HG02981 (cell line): ENCODE data around the gene RHBG.
"Not testable (repeated sequence)": the region's sequence is repeated elsewhere in the genome, so short reads cannot be mapped to it uniquely, and the experiment has no call there.

Experiments used
- ATAC-seq: cut with Tn5 transposase; IDR thresholded peaks from one replicate; pipeline ENCODE4 v1.9.1; 2021; ENCODE audit warnings: mild to moderate bottlenecking, moderate library complexity; ENCODE audit not compliant: unreplicated experiment

The RHBG gene

DNA sequence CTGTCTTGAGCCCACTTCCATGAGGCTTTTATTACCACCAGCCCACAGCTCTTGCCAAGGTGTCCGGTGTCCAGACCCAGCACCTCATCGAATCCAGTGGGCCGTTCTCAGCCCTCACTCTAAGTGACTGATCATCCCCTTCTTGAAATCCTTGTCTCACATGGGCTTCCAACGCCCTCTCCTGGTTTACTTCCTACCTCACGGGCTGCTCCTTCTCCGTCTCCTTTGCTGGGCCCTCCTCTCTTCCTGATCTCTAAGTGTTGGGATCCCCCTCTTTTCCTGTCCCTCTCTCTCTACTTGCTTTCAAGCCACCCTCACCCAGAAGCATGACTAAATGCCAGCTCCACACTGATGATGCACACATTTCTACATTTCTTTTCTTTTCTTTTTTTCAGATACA, 9.0 kb upstream of the RHBG start:
- ATAC-seq = no peak

DNA sequence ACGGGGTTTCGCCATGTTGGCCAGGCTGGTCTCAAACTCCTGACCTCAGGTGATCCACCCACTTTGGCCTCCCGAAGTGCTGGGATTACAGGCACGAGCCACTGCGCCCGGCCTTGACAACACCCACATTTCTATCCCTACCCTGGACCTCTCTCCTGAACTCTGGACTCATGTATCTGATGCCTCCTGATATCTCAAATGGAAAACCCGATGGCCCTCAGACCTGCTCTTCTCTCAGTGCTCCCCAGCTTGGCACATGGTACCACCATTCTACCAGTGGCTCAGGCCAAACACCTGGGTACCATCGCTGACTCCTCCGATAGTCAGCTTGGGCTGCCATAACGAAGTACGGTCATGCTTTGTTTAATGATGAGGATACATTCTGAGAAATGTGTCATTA, 8.5 kb upstream of the RHBG start:
- ATAC-seq = no peak

DNA sequence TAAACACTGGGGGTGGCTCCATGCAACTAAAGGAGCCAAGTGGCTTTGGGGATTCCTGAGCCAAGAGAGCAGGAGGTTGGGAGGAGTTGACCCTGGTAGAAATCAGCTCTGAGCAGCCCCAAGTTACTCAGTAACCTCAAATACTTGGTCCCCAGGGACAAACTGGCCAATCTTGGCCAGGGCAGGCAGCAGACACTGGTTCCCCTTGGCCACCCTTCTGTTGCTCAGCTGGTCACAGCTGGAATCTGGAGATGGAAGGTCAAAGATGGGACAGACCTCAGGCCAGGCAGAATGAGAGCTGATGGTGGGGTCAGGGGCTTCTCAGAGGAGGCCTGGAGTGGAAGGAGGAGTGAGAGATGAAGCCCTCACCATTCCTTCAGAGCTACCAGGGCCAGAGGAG, 3.3 kb upstream of the RHBG start:
- ATAC-seq = no peak

DNA sequence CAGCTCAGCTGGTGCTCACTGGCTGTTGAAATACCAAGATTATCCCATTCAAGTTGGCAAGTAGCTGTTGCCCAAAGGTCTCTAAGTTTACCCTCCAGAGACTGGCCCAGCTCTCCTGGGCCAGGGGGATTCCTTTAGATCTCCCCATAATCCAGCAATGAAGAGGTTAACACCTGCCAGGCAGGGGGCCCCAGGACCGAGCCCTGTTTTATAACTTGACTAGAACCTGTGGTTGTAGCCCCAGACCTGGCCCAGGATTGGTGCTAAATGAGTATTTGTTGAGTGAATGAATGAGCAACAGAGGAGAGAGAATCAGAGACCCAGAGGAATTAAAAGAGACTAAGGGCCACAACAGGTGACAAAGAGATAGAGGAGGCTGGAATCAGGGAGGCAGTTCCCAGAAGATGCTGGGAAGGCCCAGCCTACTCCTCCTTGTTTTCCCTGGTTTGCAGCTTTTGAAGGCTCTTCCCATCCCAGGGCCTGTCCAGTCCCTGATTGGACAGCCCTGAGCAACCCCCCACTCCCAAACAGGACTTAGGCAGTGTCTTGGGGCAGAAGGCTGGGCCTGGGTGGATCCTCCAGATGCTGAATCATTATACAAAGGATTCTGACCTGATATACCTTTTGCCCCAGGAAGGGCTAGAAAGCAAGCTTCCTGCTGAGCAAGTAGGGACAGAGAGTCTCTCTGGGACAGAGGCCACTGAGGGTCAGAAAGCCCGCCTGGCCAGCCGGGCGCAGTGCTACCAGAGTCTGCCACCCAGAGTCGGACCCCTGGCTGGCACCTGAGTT, 2.4 kb upstream of the RHBG start:
- no peak for ATAC-seq

DNA sequence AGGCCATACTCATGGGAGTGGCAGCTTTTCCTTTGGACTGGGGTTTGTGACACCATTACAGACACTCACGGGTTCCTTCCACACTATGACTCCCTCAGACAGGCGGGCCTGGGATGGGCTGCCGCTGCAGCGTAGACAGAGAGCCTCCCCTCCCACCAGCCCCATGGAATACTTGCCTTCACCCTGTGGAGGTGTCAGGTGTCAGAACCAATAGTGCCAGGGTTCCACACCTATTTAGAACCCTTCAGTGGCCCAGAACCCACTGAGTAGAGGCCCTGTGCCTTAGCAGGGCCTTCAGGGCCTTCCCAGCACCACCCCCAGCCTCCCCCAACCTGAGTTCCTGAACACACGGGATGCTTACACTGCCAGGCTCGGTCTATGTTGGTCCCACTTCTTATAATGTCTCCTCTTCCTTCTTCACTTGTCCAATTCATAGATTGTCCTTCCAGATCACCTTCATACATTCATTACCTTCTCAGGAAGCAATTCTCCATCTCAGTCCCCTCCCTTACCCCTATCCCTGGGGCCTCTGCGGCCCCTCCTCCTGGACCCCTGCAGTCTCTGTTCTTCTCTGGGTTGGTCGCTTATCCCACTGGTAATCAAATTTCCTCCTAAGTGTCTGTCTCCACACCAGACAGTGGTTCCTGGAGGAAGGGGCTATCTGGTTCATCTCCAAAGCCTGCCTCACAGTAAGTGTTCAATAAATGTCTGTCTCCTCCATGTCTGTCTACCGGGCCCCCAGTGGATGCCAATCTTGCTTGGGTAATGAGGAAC, 1.4 kb upstream of the RHBG start:
- ATAC-seq = no peak

DNA sequence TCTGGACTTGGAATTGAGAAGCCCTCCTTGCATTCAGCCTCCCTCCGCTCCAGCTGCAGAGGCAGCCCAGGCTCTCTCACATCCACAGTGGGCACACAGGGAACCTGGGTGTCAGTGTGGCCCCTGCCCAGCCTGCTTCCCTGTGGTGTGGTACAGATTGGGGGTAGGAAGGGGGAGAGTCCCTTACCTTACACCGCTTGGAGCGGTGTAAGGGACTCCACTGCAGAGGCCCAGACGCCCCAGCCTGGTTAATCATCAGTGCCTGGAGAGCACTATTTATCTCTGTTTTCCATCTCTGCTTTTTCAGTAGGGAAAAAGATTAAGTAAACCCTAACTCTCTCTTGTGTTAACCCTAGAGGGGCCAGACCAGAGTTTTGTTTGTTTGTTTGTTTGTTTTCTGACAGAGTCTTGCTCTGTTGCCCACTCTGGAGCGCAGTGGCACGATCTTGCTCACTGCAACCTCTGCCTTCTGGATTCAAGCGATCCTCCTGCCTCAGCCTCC, 803 bp upstream of the RHBG start:
- ATAC-seq = no peak

DNA sequence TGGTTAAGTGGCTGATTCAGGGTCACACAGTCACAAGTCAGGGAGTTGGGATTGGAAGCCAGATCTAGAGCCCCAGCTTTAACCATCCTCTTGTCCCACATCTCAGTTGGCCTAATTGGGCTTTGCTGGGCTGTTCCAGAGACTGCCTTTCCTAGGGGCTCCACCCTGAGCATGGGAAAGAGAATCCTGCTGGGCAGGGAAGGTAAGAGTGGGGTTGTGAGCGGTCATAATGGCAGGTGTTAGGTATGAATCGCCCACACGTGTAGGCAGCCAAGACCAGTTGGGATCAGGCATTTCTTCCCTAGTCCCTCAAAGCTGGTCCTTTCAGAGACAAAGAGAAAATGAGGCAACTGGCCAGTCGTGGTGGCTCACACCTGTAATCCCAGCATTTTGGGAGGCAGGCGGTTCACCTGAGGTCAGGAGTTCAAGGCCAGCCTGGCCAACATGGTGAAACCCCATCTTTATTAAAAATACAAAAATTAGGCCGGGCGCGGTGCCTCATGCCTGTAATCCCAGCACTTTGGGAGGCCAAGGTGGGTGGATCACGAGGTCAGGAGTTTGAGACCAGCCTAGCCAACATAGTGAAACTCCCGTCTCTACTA, 775 bp downstream of the RHBG start:
- ATAC-seq = not testable (repeated sequence)

DNA sequence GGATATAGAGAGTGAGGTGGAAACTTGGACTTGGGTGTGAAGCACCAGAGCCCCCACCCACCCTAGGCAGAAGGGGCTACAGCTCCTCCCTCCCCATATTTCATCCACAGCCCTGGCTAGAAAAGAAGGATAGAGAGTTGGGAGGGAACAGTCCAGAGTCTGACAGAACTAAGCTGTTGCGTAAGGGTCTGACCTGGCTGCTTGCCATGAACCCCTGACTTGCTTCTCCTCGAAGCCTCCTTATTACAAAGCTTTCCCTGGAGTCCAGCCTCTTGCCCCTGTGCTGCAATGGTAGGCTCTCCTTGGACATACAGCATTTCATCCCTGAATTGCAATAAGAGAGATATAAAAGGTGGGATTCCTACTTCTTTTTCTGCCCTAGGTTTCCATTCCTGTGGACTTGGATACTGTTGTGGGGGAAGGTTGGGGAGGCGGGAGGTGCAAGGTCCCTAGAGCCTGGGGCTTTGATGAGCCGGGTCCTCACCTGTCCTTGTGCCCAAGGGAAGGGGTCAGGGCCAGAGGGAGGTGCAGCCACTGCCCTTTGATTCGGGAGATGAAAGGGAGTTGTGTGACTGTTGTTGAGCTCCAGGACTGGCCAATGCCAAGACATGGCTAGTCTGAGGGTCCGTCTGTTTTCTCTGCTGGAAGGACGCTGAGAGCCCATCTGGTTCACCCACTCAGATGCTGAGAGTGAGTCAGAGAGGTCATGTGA, 2.7 kb downstream of the RHBG start:
- ATAC-seq = no peak

DNA sequence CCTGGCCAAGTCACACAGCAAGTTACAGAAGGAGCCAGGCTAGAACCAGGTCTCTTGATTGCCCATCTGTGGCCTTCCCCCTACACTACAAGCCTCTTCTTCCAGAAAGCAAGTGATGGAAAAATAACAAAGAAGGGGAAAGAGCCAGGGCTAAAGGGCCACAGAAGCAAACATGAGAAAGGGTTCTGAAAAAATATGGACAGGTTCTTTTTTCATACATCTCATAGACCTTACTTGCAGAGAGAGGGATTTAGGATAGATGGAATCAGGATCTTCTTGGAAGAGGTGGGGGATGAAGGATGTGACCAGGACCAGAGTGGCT, 3.2 kb downstream of the RHBG start:
- no peak for ATAC-seq

DNA sequence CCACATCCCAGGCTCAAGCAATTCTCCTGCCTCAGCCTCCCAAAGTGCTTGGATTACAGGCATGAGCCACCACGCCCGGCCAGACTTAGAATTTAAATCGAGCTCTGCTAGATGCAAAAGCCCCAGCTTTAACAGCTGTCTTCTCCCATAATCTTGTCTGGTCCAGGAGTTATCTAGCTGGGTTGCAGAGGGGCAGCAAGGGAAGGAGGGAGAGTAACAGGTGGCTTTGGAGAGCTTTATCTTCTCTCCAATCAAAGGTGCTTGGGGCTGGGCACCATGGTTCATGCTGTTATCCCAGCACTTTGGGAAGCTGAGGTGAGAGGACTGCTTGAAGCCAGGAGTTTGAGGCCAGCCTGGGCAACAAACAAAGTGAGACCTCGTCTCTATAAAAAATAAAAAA, 3.9 kb downstream of the RHBG start:
- no peak for ATAC-seq

DNA sequence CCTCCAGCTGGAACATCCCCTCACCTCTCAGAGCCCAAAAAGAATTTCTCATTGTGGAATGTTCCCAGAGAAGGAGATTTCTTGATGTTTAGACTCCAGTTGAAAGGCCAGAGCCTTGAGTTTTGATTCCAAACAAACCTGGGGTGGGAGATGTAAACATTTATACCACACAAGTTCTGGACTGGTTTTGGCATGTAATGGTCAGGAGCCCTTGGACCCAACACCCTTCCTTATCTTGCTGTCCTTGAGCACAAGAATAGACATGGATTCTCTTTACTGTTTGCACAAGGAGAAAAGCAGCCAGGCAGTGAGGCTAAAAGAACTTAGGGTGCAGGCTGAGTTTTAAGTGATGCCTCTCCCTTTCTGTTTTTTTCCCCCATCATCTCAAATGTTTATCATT, 4.5 kb downstream of the RHBG start:
- ATAC-seq = no peak

DNA sequence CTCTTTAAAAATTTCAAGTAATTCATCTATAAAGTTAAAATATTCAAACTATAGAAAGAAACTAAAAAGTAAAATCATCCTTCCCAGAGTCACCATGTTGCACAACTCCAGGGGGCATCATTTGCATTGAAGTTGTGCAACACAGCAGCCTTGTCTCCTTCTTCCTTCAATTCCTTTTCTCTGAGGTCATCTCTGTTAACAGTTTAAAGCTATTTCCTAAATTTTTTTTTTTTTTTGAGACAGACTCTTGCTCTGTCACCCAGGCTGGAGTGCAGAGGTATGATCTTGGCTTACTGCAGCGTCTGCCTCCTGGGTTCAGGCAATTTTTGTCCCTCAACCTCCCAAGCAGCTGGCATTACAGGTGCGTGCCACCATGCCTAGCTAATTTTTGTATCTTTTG, 7.1 kb downstream of the RHBG start:
- no peak for ATAC-seq

DNA sequence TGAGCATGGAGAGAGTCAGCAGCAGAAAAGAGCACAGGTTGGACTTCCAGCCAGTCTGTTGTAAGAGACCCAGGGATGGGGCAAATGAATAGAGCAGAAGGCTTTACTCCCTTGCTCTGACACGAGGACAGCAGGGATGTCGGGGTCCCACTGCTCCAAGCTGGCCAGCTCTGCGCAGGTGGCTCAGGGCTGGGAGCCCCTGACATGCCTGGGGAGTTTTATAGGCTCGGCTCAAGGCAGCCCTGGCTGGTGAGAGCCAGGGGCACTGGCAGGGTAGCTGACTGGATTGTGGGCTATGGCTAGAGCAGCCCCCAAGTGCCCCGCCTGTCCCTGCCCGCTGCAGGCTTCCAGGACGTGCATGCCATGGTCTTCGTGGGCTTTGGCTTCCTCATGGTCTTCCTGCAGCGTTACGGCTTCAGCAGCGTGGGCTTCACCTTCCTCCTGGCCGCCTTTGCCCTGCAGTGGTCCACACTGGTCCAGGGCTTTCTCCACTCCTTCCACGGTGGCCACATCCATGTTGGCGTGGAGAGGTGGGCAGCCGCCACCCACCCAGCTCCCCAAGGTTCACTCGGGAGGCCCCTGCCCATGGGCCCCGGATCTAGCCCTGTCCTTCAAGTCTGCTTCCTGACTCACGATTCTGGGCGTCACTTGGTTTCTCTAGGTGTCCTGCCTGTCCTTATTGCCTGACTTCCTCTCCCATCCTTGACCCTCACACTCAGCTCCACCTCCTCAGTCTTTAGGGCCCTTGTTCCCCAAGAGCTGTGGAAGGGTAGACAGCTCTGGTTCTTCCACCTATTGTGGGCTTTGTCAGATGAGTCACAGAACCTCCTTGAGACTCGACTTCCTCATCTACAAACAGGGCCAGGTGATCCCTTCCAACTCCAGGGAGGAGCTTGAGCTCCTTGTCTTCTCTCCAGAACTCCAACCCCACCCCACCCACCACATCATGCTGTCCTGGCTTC, 8.2 kb downstream of the RHBG start:
- ATAC-seq = no peak

DNA sequence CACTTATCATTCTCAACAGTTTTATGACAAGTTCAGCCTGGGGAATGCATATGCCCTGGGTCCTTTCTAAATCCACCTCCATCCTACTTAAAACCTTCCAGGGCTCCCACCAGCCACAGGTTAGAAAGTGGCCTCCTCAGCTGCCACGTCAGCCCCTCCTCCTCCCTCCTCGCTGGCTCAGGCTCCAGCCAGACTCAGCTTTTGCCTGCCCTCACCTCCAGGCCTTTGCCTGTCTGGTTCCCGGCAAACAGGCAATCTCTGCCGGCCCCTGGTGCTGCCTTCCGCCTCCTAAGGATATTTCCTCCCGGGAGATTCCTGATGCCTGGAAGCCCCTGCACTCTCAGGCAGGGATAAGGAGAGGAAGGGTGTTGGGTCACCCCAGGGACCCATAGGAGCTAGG, 9.5 kb downstream of the RHBG start:
- ATAC-seq = no peak

DNA sequence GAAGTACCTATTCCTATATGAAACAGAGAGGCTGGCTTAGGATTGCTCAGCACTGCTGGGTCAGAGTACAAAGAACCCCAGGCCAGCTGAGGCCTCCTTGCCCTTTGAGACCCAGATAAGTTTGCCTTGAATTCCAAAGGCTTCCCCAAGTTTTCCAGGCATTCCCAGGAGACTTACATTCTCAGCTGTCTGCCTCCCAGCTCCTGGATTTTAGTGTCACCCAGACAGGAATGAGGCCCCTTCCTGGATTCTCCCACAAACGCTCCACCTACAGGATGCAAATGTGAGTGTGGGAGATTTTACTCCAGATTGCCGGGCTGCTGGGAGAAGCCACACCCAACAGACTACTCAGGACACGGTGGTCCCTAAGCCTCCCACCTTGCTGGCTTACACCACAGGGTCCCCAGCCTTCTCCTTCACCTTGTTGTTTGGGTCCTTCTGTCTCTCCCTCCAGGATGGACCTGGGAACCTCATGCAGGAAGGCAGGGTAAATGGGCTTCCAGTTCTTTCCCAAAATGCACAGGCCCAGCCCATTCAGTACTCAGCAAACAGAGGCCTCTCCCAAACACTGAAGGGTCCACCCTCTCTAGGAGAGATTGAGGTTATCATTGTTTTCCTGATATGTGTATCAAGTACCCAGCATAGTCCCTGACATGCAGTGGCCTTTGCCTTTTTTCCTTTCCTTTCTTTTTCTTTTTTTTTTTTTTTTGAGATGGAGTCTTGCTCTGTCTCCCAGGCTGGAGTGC, 10.6 kb downstream of the RHBG start:
- ATAC-seq = no peak

DNA sequence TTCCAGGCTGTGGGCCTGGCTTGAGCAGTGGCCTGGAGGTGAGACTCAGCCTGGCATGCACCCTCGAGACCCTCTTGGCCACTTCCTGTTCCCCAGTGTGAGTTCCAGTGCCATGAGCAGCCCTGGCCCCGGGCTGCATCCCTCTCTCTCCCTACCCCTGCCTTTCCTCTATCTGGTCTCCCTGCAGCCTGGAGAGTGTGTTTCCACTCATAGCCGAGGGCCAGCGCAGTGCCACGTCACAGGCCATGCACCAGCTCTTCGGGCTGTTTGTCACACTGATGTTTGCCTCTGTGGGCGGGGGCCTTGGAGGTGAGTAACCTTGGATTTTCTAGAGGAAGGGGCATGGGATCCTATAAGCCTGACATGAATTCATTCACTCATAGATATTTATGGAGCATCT, 13.6 kb downstream of the RHBG start:
- no peak for ATAC-seq

DNA sequence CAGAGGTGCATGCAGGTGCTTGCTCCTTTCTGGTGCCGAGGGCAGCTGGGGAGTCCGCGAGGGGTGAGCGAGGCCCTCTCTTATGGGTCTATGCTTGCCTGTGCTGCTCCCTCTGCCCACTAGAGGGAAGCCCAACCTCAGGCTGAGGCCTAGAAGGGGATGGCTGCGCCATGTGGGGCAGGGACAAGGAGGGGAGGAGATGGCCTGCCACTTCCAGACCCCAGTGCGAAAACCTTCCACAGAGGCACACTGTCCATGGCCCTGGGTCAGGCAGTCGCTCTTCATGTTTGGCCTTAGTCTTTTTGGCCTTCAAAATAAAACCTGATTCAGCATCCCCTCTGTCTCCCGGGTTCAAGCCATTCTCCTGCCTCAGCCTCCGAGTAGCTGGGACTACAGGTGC, 14.0 kb downstream of the RHBG start:
- peak; percentile 64 for ATAC-seq

DNA sequence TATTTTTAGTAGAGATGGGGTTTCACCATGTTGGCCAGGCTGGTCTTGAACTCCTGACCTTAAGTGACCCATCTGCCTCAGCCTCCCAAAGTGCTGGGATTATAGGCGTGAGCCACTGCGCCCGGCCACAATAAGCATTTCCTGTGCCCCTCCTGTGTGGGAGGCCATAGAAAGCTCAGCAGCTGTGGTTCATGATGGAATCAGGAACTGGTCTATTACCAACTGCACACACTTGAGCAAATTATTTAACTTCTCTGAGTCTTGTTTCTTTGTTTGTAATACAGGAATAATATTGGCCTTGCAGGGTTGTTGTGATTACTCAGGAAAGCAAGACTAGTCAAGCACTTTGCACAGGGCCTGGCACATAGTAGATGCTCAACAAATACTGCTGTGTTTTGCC, 15.0 kb downstream of the RHBG start:
- ATAC-seq = no peak

DNA sequence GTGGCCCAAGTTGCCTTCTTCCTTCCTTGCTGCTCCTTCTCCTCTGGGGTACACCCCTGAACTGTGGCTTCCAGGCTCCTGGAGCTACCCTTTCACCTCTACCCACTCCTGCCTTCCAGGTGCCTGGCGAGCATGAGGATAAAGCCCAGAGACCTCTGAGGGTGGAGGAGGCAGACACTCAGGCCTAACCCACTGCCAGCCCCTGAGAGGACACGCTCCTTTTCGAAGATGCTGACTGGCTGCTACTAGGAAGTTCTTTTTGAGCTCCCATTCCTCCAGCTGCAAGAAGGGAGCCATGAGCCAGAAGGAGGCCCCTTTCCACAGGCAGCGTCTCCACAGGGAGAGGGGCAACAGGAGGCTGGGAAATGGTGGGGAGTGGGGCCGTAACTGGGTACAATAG, 15.6 kb downstream of the RHBG start:
- no peak for ATAC-seq
